Activated CD4-positive, alpha-beta T cell treated with anti-CD3 and anti-CD28 coated beads, Interleukin-2, amount 10 ng/mL, durations not matched to agents 7 days and 5 days (primary cell): ENCODE measurements around the gene NID1. TPM values are rescaled to one million over a fixed set of nuclear protein-coding genes. Genes with fewer than 3 reads are reported as not detected.

Source experiments
- CTCF ChIA-PET: fragments of 350-600 bp; sonication (Branson Sonifier 250); formaldehyde crosslinking; loops from one replicate; lab custom pipeline; 2021; ENCODE audit warnings: antibody characterized with exemption; lab: Charles Lee
- POLR2A ChIA-PET: fragments of 350-600 bp; sonication (Branson Sonifier 250); formaldehyde crosslinking; loops from one replicate; lab custom pipeline; 2021; ENCODE audit warnings: antibody characterized with exemption; lab: Charles Lee
- DNase-seq: peaks from one replicate; pipeline ENCODE4 v3.0.0-alpha.2; 2020
- H3K27ac Mint-ChIP-seq: one replicate; pipeline ENCODE4 v1.8.0; 2021; ENCODE audit warnings: mild to moderate bottlenecking, moderate library complexity, mixed read lengths
- H3K27me3 Mint-ChIP-seq: one replicate; pipeline ENCODE4 v1.8.0; 2021; ENCODE audit warnings: mixed read lengths
- H3K36me3 Mint-ChIP-seq: one replicate; pipeline ENCODE4 v1.8.0; 2021; ENCODE audit warnings: low read depth, mixed read lengths
- H3K4me1 Mint-ChIP-seq: one replicate; pipeline ENCODE4 v1.8.0; 2021; ENCODE audit warnings: mixed read lengths
- H3K4me3 Mint-ChIP-seq: one replicate; pipeline ENCODE4 v1.8.0; 2021; ENCODE audit warnings: mild to moderate bottlenecking, moderate library complexity, mixed read lengths
- H3K9me3 Mint-ChIP-seq: one replicate; pipeline ENCODE4 v1.8.0; 2021; ENCODE audit warnings: mixed read lengths
- total RNA-seq, 2 experiments: library from RNA; stranded (reverse); gene quantifications; one replicate each; pipeline ENCODE4 v1.2.3, GENCODE V29; 2021

The NID1 gene
- total RNA-seq, 2 experiments from 2014 or later, result 0.08 TPM; not detected in 1

DNA sequence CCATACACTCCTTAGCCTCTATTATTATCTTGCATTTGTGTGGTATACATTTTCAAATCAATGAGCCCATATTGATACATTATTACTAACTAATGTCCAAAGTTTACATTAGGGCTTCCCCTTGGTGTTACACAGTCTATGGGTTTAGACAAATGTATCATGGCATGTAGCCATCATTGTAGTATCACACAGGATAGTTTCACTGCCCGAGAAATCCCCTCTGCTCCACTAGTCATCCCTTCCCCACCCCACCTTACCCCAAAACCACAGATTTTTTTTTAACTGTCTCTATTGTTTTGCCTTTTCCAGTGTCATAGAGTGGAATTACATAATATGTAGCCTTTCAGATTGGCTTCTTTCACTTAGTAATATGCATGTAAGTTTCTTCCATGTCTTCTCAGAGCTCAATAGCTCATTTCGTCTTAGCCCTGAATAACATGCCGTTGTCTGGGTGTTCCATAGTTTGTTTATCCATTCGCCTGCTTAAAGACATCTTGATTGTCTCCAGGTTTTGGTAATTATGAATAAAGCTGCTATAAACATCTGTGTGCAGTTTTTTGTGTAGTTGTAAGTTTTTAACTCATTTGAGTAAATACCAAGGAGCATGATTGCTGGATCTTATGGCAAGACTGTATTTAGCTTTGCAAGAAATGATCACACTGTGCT, 111.8 kb downstream of the NID1 start:
- no peaks in the 10 kb centered on the region for H3K27me3 Mint-ChIP-seq
- peaks cover 38% of the 10 kb centered on the region for H3K4me1 Mint-ChIP-seq
- H3K36me3 Mint-ChIP-seq, result no peaks in the 10 kb centered on the region
- no peak overlapping the region for H3K27ac Mint-ChIP-seq
- CTCF ChIA-PET, result interaction anchor here (1.4 to 9.8 kb wide), 3 partner anchors 11 to 29 kb away, joined by 4 to 67 read pairs (median 6); no protein-coding TSS in a partner anchor
- no peak for DNase-seq
- H3K9me3 Mint-ChIP-seq, result no peaks in the 10 kb centered on the region
- H3K4me3 Mint-ChIP-seq, result no peak overlapping the region
- POLR2A ChIA-PET, result no interaction called here

- no peak overlapping the region for H3K4me3 Mint-ChIP-seq
- ChIA-PET CTCF (interaction anchor here (0.8 to 1.3 kb wide), 3 partner anchors 20 to 294 kb away, joined by 3 to 4 read pairs (median 3); no protein-coding TSS in a partner anchor), POLR2A (no interaction called here)
- H3K9me3 Mint-ChIP-seq, result no peaks in the 10 kb centered on the region
- peaks cover 38% of the 10 kb centered on the region for H3K4me1 Mint-ChIP-seq
- no peak for DNase-seq
- no peaks in the 10 kb centered on the region for H3K36me3 Mint-ChIP-seq
- no peaks in the 10 kb centered on the region for H3K27me3 Mint-ChIP-seq
- no peak overlapping the region for H3K27ac Mint-ChIP-seq
Measured at GRCh38 chr1:235951661-235952060, 113.2 kb downstream of the NID1 start.

DNA sequence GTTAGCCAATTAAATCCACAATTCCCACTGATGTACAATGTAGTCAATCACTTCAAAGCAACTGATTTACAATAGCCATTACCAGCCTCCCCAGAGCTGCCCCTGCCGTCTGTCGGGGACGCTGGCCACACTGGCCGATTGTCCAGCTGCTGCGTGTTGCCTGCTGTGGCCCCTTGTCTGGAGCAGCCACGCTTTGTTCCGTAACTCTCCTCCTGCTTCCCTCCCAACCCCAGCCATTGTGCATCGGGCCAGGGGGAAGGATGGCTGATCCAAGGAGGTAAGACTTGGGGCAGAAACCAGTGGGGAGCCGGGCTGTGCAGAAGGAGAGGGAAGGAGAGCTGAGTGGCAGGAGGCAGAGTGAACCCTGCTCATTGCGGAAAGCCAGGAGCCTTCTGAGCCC, 114.6 kb downstream of the NID1 start:
- Mint-ChIP-seq H3K27me3 (no peaks in the 10 kb centered on the region), H3K4me1 (peaks cover 36% of the 10 kb centered on the region), H3K36me3 (no peaks in the 10 kb centered on the region), H3K27ac (no peak overlapping the region), H3K4me3 (no peak overlapping the region), H3K9me3 (no peaks in the 10 kb centered on the region)
- CTCF ChIA-PET, result interaction anchor here (0.5 to 1.3 kb wide), 3 partner anchors 21 to 293 kb away, joined by 3 to 5 read pairs (median 4); no protein-coding TSS in a partner anchor
- POLR2A ChIA-PET, result no interaction called here
- DNase-seq, result no peak

DNA sequence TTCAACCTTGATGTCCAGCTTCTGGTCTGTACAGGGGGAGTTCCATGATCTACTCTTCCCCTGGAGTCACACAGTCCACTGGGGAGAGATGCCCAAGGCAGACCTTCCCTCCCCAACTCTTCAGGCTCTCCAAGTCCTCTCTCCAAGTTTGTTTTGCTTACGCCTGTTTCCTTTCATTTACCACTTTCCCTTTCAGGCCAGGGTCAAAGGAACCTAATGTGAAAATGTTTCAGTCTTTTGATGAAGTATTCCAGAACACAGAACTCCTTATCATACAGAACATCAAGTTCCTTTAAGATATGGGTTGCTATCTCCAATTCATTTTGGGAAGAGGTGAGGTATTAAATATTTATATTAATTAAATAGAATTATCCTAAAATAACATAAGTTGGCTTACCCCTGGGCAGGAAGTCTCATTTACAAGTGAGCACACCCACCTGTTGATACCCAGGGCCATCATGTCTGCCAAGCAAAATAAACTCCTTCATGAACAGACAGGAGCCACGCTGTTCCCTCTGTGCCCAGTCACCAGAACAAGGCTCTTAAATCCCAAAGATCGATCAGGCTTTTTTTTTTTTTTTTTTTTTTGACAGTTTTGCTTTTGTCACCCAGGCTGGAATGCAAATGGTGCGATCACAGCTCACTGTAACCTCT, 116.0 kb downstream of the NID1 start:
- Mint-ChIP-seq H3K4me1 (peaks cover 22% of the 10 kb centered on the region), H3K27ac (no peak overlapping the region)

GRCh38 chr1:235947989-235948388, 116.9 kb downstream of the NID1 start:
- no peak overlapping the region for H3K27ac Mint-ChIP-seq
- ChIA-PET POLR2A (interaction anchor here (0.7 kb wide), 1 partner anchor 47 kb away, joined by 3 read pairs; no protein-coding TSS in a partner anchor), CTCF (interaction anchor here (0.6 to 1.2 kb wide), 3 partner anchors 24 to 66 kb away, joined by 3 read pairs; no protein-coding TSS in a partner anchor)
- DNase-seq, result no peak
- no peaks in the 10 kb centered on the region for H3K36me3 Mint-ChIP-seq
- H3K9me3 Mint-ChIP-seq, result no peaks in the 10 kb centered on the region
- H3K27me3 Mint-ChIP-seq, result no peaks in the 10 kb centered on the region
- H3K4me3 Mint-ChIP-seq, result no peak overlapping the region
- peaks cover 13% of the 10 kb centered on the region for H3K4me1 Mint-ChIP-seq

More for the DNA sequence above, 116.0 kb downstream of the NID1 start:
- no peaks in the 10 kb centered on the region for H3K36me3 Mint-ChIP-seq
- H3K27me3 Mint-ChIP-seq, result no peaks in the 10 kb centered on the region
- H3K4me3 Mint-ChIP-seq, result no peak overlapping the region
- DNase-seq, result no peak
- POLR2A ChIA-PET, result no interaction called here
- CTCF ChIA-PET, result interaction anchor here (0.6 to 1.2 kb wide), 4 partner anchors 10 to 318 kb away, joined by 3 read pairs; no protein-coding TSS in a partner anchor
- no peaks in the 10 kb centered on the region for H3K9me3 Mint-ChIP-seq

- H3K27me3 Mint-ChIP-seq, result no peaks in the 10 kb centered on the region
- DNase-seq, result no peak
- no peaks in the 10 kb centered on the region for H3K9me3 Mint-ChIP-seq
- peaks cover 8% of the 10 kb centered on the region for H3K4me1 Mint-ChIP-seq
- ChIA-PET CTCF (interaction anchor here (0.6 to 1.3 kb wide), 2 partner anchors 25 to 26 kb away, joined by 3 to 5 read pairs; no protein-coding TSS in a partner anchor), POLR2A (no interaction called here)
- H3K4me3 Mint-ChIP-seq, result no peak overlapping the region
- peak overlapping the region; percentile 37 for H3K27ac Mint-ChIP-seq
- H3K36me3 Mint-ChIP-seq, result no peaks in the 10 kb centered on the region
Measured at GRCh38 chr1:235946571-235946981, 118.3 kb downstream of the NID1 start.

- peak overlapping the region; percentile 37 for H3K27ac Mint-ChIP-seq
- ChIA-PET CTCF (interaction anchor here (1.3 kb wide), 1 partner anchor 26 kb away, joined by 5 read pairs; no protein-coding TSS in a partner anchor), POLR2A (no interaction called here)
- no peak for DNase-seq
- no peak overlapping the region for H3K4me3 Mint-ChIP-seq
- no peaks in the 10 kb centered on the region for H3K9me3 Mint-ChIP-seq
- no peaks in the 10 kb centered on the region for H3K27me3 Mint-ChIP-seq
- no peaks in the 10 kb centered on the region for H3K36me3 Mint-ChIP-seq
- H3K4me1 Mint-ChIP-seq, result peaks cover 8% of the 10 kb centered on the region
Measured at GRCh38 chr1:235945775-235946570, 118.9 kb downstream of the NID1 start.

DNA sequence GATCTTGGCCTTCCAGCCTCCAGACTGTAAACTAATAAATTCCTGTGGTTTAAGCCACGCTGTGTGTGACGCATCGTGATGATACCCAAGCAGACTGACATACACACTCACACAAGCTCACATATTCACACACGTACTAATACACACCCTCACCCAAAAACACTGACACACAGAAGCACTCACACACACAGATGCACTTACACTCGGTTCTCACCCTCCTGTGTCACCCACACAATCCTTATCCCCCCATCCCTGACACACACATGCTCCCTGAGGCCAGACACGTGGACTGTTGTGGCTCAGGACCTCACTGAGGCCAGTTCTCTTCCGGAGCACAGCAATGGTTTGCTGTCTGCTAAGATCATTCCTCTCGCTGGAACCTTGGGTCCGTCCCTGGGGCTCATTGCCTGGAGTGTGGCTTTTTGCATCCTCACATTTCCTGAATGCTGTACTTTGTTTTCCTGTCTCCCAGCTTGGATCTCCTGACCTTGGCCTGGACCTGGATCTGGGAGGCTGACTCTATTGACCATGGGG, 121.2 kb downstream of the NID1 start:
- ChIA-PET POLR2A (no interaction called here), CTCF (interaction anchor here (1.4 kb wide), 1 partner anchor 28 kb away, joined by 3 read pairs; no protein-coding TSS in a partner anchor)

GRCh38 chr1:235942979-235943575, 121.8 kb downstream of the NID1 start:
- peaks cover 24% of the 10 kb centered on the region for H3K4me1 Mint-ChIP-seq
- no peaks in the 10 kb centered on the region for H3K9me3 Mint-ChIP-seq
- H3K36me3 Mint-ChIP-seq, result peaks cover 4% of the 10 kb centered on the region
- ChIA-PET POLR2A (no interaction called here), CTCF (interaction anchor here (1.0 to 1.9 kb wide), 4 partner anchors 14 to 29 kb away, joined by 3 to 11 read pairs (median 4); no protein-coding TSS in a partner anchor)
- H3K27ac Mint-ChIP-seq, result no peak overlapping the region
- no peaks in the 10 kb centered on the region for H3K27me3 Mint-ChIP-seq
- no peak overlapping the region for H3K4me3 Mint-ChIP-seq
- no peak for DNase-seq

More for the DNA sequence above, 121.2 kb downstream of the NID1 start:
- Mint-ChIP-seq H3K9me3 (no peaks in the 10 kb centered on the region), H3K27ac (peak overlapping the region; percentile 15), H3K36me3 (peaks cover 1% of the 10 kb centered on the region), H3K4me1 (peaks cover 19% of the 10 kb centered on the region), H3K27me3 (no peaks in the 10 kb centered on the region), H3K4me3 (no peak overlapping the region)
- DNase-seq, result no peak

DNA sequence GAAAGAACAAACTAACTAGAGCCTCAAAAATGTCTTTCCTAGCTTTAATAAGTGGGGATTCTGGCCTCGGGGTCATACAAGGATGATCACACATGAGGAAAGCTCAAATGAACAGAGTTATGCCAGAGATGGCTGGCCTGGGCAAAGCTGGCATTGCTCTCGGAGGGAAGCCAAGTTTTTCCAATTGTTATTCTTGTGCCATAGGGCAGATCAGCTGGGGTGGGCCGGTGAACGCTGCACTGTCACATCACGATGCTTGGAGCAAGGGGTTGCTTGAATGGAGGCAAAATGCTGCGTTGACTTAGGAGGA, 122.3 kb downstream of the NID1 start:
- CTCF ChIA-PET, result interaction anchor here (1.0 to 1.9 kb wide), 5 partner anchors 15 to 58 kb away, joined by 3 to 11 read pairs (median 4); no protein-coding TSS in a partner anchor
- no peak for DNase-seq

DNA sequence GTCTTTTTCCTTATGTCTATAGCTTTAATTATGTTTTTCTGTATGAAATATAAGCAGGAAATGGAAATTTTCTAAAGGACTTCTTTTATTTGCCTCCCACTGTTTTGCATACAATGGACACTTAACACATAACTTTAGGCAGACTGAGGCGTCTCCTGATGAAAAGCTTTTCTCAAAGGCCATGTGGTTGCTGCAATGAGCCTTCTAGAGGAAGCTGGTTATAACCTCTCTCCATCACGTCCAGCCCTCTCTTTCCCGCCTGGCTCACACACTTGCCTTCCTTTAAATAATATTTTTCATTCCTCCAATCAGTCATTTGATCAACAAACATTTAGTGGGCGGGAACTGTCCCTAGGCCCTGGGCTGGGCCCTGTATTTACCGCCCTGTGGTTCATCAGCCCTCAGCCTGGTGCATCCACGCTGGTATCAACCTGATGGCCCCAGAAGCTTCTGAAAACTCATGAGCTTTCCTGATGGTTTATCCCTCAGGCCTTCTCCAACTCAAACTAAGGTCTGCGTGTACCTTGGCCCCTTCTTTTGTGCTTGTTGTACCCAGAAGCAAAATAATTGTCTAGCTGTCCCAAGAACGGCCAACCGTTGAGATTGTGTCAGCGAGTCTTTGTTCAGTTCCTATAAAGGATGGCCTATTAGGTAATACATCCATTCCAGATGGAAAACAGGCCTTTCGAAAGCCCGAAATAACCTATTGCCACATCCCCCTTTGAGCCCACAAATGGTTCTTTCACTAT, 122.8 kb downstream of the NID1 start:
- Mint-ChIP-seq H3K9me3 (no peaks in the 10 kb centered on the region), H3K27me3 (no peaks in the 10 kb centered on the region), H3K4me3 (no peak overlapping the region), H3K4me1 (peaks cover 30% of the 10 kb centered on the region), H3K36me3 (peaks cover 4% of the 10 kb centered on the region), H3K27ac (no peak overlapping the region)
- ChIA-PET POLR2A (interaction anchor here (0.6 kb wide), 1 partner anchor 99 kb away, joined by 3 read pairs; no protein-coding TSS in a partner anchor), CTCF (interaction anchor here (1.0 to 1.9 kb wide), 6 partner anchors 15 to 77 kb away, joined by 3 to 11 read pairs (median 4); no protein-coding TSS in a partner anchor)
- DNase-seq, result no peak

More for the DNA sequence above, 122.3 kb downstream of the NID1 start:
- Mint-ChIP-seq H3K36me3 (peaks cover 4% of the 10 kb centered on the region), H3K27ac (no peak overlapping the region), H3K4me1 (peaks cover 24% of the 10 kb centered on the region), H3K27me3 (no peaks in the 10 kb centered on the region), H3K4me3 (no peak overlapping the region), H3K9me3 (no peaks in the 10 kb centered on the region)
- POLR2A ChIA-PET, result no interaction called here
